Measurements from ENCODE around the gene ADGRF3.

Gene ADGRF3

GRCh38 chr2:26345545-26346453 lies 790 bp downstream of the ADGRF3 start, which contains the start of gene SELENOI:
Gene SELENOI (plus strand): TSS chr2:26346143. CDS start chr2:26346233, 90 bp downstream.
- peak within 1 kb of the TSS; percentile 73 for H2AFZ ChIP-seq (ENCODE audit: low read length)
- H3K9ac ChIP-seq (ENCODE audit: low read length): peak within 1 kb of the TSS; percentile 90
- peak within 1 kb of the TSS; percentile 88 for H3K4me3 ChIP-seq (ENCODE audit: low read length)
- peak within 1 kb of the TSS; percentile 84 for H3K27ac ChIP-seq (ENCODE audit: low read length)
- peaks cover 70% of the 10 kb centered on the region for H3K79me2 ChIP-seq (ENCODE audit: low read length)
- no peak for TF ChIP-seq EZH2phosphoT487 (IDR thresholded peaks at IDR 0.05; ENCODE audit: low read length)
- no peak for TF ChIP-seq EZH2 (optimal IDR thresholded peaks at IDR 0.05; ENCODE audit: low read depth, low read length)
- TF ChIP-seq CTCF (IDR thresholded peaks at IDR 0.05; ENCODE audit: low read length): no peak
- H3K4me1 ChIP-seq (ENCODE audit: low read length): peaks cover 19% of the 10 kb centered on the region
- H3K27me3 ChIP-seq (replicated peaks; ENCODE audit: insufficient read depth, low read length): no peaks in the 10 kb centered on the region
- no peaks in the 10 kb centered on the region for H3K9me3 ChIP-seq (replicated peaks; ENCODE audit: insufficient read depth, low read length)
- no peaks in the 10 kb centered on the region; the same call in 1 of the 2 replicates for H3K36me3 ChIP-seq (replicated peaks; ENCODE audit: insufficient read depth, low read length)
- peak; percentile 100 for DNase-seq
- no peaks in the 10 kb centered on the region; the same call in 1 of the 2 replicates for H4K20me1 ChIP-seq (ENCODE audit: insufficient read depth, low read length)
- H3K4me2 ChIP-seq (ENCODE audit: low read depth, low read length): peak within 1 kb of the TSS; percentile 93
- no peaks in the 10 kb centered on the region for H3K9me2 ChIP-seq (replicated peaks; ENCODE audit: insufficient read depth, low read length)
- peaks cover 11% of the 10 kb centered on the region for H3F3A ChIP-seq (ENCODE audit: insufficient read depth, low read length)

GRCh38 chr2:26345283-26345544 lies 1.4 kb downstream of the ADGRF3 start:
- Histone ChIP-seq H3K9me3 (replicated peaks; ENCODE audit: insufficient read depth, low read length) (no peaks in the 10 kb centered on the region), H3K36me3 (replicated peaks; ENCODE audit: insufficient read depth, low read length) (no peaks in the 10 kb centered on the region; the same call in 1 of the 2 replicates), H2AFZ (ENCODE audit: low read length) (peak overlapping the region; percentile 73), H3K4me2 (ENCODE audit: low read depth, low read length) (peak overlapping the region; percentile 82), H3K79me2 (ENCODE audit: low read length) (peaks cover 64% of the 10 kb centered on the region), H3K4me1 (ENCODE audit: low read length) (peaks cover 19% of the 10 kb centered on the region), H3K27me3 (replicated peaks; ENCODE audit: insufficient read depth, low read length) (no peaks in the 10 kb centered on the region), H3K27ac (ENCODE audit: low read length) (peak overlapping the region; percentile 71; the same call in 1 of the 2 replicates), H3K4me3 (ENCODE audit: low read length) (peak overlapping the region; percentile 88), H4K20me1 (ENCODE audit: insufficient read depth, low read length) (no peaks in the 10 kb centered on the region; the same call in 1 of the 2 replicates), H3K9me2 (replicated peaks; ENCODE audit: insufficient read depth, low read length) (no peaks in the 10 kb centered on the region), H3K9ac (ENCODE audit: low read length) (peak overlapping the region; percentile 85), H3F3A (ENCODE audit: insufficient read depth, low read length) (peaks cover 11% of the 10 kb centered on the region)
- no peak for TF ChIP-seq CTCF (IDR thresholded peaks at IDR 0.05; ENCODE audit: low read length)
- TF ChIP-seq EZH2 (optimal IDR thresholded peaks at IDR 0.05; ENCODE audit: low read depth, low read length): no peak
- no peak for TF ChIP-seq EZH2phosphoT487 (IDR thresholded peaks at IDR 0.05; ENCODE audit: low read length)
- DNase-seq: peak; percentile 13

- no peak for DNase-seq
- no peaks in the 10 kb centered on the region; the same call in 1 of the 2 replicates for H3K36me3 ChIP-seq (replicated peaks; ENCODE audit: insufficient read depth, low read length)
- H3K9ac ChIP-seq (ENCODE audit: low read length): peak overlapping the region; percentile 85
- H4K20me1 ChIP-seq (ENCODE audit: insufficient read depth, low read length): no peaks in the 10 kb centered on the region
- H3K4me1 ChIP-seq (ENCODE audit: low read length): peaks cover 19% of the 10 kb centered on the region
- TF ChIP-seq EZH2 (optimal IDR thresholded peaks at IDR 0.05; ENCODE audit: low read depth, low read length): no peak
- no peak for TF ChIP-seq CTCF (IDR thresholded peaks at IDR 0.05; ENCODE audit: low read length)
- TF ChIP-seq EZH2phosphoT487 (IDR thresholded peaks at IDR 0.05; ENCODE audit: low read length): no peak
- H3K4me2 ChIP-seq (ENCODE audit: low read depth, low read length): peak overlapping the region; percentile 82
- H3F3A ChIP-seq (ENCODE audit: insufficient read depth, low read length): peaks cover 11% of the 10 kb centered on the region
- H3K27me3 ChIP-seq (replicated peaks; ENCODE audit: insufficient read depth, low read length): no peaks in the 10 kb centered on the region
- H3K9me2 ChIP-seq (replicated peaks; ENCODE audit: insufficient read depth, low read length): no peaks in the 10 kb centered on the region
- peak overlapping the region; percentile 73; the same call in 1 of the 2 replicates for H2AFZ ChIP-seq (ENCODE audit: low read length)
- peak overlapping the region; percentile 71; the same call in 1 of the 2 replicates for H3K27ac ChIP-seq (ENCODE audit: low read length)
- peak overlapping the region; percentile 88 for H3K4me3 ChIP-seq (ENCODE audit: low read length)
- peaks cover 59% of the 10 kb centered on the region for H3K79me2 ChIP-seq (ENCODE audit: low read length)
- no peaks in the 10 kb centered on the region for H3K9me3 ChIP-seq (replicated peaks; ENCODE audit: insufficient read depth, low read length)
Observed at GRCh38 chr2:26344581-26345282, 1.9 kb downstream of the ADGRF3 start.
